ENCODE data around the gene DEK.
"Not testable (repeated sequence)": the region's sequence is repeated elsewhere in the genome, so short reads cannot be mapped to it uniquely, and the experiment has no call there.

DNA sequence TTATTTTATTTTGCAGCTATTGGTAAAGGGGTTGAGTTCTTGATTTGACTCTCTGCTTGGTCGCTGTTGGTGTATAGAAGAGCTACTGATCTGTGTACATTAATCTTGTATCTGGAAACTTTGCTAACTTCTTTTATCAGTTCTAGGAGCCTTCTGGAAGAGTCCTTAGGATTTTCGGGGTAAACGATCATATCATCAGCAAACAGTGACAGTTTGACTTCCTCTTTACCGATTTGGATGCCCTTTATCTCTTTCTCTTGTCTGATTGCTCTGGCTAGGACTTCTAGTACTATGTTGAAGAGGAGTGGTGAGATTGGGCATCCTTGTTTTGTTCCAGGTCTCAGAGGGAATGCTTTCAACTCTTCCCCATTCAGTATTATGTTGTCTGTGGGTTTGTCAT is 88.1 kb downstream of the DEK start:
- TF ChIP-seq CHD2 (IDR thresholded peaks at IDR 0.05; ENCODE audit: low read length, partially characterized antibody); PBX3 (IDR thresholded peaks at IDR 0.05); POLR2AphosphoS5 (IDR thresholded peaks at IDR 0.05; ENCODE audit: low read depth, low read length); EP300 (IDR thresholded peaks at IDR 0.05; ENCODE audit: borderline replicate concordance in 1 of 2, low read depth in 1 of 2, low read length in 1 of 2); REST (IDR thresholded peaks at IDR 0.05; ENCODE audit: low read depth, low read length); SMC3 (IDR thresholded peaks at IDR 0.05; ENCODE audit: low read depth, low read length); NRF1 (IDR thresholded peaks at IDR 0.05; ENCODE audit: low read depth, low read length); FOXM1 (IDR thresholded peaks at IDR 0.05; ENCODE audit: low read depth): not testable (repeated sequence)
- TF ChIP-seq, protein P1, sequence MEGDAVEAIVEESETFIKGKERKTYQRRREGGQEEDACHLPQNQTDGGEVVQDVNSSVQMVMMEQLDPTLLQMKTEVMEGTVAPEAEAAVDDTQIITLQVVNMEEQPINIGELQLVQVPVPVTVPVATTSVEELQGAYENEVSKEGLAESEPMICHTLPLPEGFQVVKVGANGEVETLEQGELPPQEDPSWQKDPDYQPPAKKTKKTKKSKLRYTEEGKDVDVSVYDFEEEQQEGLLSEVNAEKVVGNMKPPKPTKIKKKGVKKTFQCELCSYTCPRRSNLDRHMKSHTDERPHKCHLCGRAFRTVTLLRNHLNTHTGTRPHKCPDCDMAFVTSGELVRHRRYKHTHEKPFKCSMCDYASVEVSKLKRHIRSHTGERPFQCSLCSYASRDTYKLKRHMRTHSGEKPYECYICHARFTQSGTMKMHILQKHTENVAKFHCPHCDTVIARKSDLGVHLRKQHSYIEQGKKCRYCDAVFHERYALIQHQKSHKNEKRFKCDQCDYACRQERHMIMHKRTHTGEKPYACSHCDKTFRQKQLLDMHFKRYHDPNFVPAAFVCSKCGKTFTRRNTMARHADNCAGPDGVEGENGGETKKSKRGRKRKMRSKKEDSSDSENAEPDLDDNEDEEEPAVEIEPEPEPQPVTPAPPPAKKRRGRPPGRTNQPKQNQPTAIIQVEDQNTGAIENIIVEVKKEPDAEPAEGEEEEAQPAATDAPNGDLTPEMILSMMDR (IDR thresholded peaks at IDR 0.05), result not testable (repeated sequence)
- TF ChIP-seq, protein P2, sequence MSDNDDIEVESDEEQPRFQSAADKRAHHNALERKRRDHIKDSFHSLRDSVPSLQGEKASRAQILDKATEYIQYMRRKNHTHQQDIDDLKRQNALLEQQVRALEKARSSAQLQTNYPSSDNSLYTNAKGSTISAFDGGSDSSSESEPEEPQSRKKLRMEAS (IDR thresholded peaks at IDR 0.05; ENCODE audit: low read depth), result not testable (repeated sequence)

All from SK-N-SH (cell line).